ENCODE results near the gene EFNB1. TPM values are rescaled to one million over a fixed set of nuclear protein-coding genes. Genes with fewer than 3 reads are reported as not detected.

The EFNB1 gene
- total RNA-seq, 1 donor from 2014 or later, result 25.4 TPM

DNA sequence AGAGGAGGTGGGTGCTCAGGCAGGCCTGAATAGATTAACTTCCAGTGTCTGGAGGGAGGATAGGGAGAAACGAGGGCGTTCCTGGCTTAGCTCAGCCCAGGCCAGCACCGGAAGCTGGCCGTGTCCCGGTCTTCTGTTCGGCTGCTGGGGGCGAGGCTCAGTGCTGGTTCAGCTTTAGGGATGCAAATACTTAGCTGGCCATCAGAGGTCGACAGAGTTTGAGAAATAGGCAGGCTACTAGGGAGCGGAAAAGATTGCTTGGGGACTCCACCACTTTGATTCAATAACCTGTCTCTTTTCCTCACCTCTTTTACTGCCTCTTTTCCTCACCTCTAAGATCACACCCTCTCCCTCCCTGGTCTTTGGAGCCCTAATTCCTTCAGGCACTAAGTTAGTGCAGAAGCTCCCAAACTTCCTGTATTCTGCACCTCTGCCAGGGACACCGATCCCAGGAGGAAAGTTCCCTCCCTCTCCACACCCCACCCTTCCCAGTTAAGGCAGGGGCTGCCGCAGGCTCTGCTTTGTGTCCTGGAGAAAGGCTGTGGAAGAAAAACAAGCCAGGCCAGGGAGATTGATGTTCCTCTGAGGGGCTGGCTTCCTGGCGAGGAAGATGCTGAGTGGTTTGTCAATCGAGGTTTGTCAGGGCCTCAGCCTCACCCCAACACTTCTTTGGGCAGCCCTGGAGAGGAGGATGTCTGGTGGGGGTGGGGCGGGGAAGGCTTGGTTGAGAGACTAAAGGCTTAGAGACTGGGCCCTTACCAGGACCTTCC, 6.0 kb upstream of the EFNB1 start:
- Histone ChIP-seq H3K9ac (no peak overlapping the region), H3K79me2 (ENCODE audit: low read depth) (no peaks in the 10 kb centered on the region), H3K27me3 (peaks cover 21% of the 10 kb centered on the region), H3K36me3 (no peaks in the 10 kb centered on the region), H3K4me3 (no peak overlapping the region), H3K9me3 (ENCODE audit: low read depth) (no peaks in the 10 kb centered on the region), H4K20me1 (ENCODE audit: low read depth) (no peaks in the 10 kb centered on the region), H2AFZ (replicated peaks) (peak overlapping the region; percentile 61), H3K27ac (no peak overlapping the region), H3F3A (ENCODE audit: low read depth) (no peaks in the 10 kb centered on the region), H3K4me1 (no peaks in the 10 kb centered on the region), H3K4me2 (no peak overlapping the region)
- Mint-ChIP-seq H3K4me3 (no peak overlapping the region), H3K4me1 (peaks cover 7% of the 10 kb centered on the region), H3K27ac (peak overlapping the region; percentile 36), H3K9me3 (peaks cover 8% of the 10 kb centered on the region), H3K36me3 (no peaks in the 10 kb centered on the region), H3K27me3 (ENCODE audit: insufficient read depth, low read depth) (peaks cover 12% of the 10 kb centered on the region)
- TF ChIP-seq EZH2 (IDR thresholded peaks at IDR 0.05), result no peak
- no peak for TF ChIP-seq EZH2phosphoT487 (IDR thresholded peaks at IDR 0.05)
- TF ChIP-seq CTCF (IDR thresholded peaks at IDR 0.05), result peak; percentile 60
- peak; percentile 72 for DNase-seq (ENCODE audit: low spot score)

- no peaks in the 10 kb centered on the region for H3K9me3 ChIP-seq (ENCODE audit: low read depth)
- H3K27me3 Mint-ChIP-seq (ENCODE audit: insufficient read depth, low read depth), result peaks cover 14% of the 10 kb centered on the region
- H3K36me3 Mint-ChIP-seq, result no peaks in the 10 kb centered on the region
- H3K4me1 ChIP-seq, result no peaks in the 10 kb centered on the region
- H3F3A ChIP-seq (ENCODE audit: low read depth), result no peaks in the 10 kb centered on the region
- DNase-seq (ENCODE audit: low spot score), result no peak
- no peak overlapping the region for H3K27ac Mint-ChIP-seq
- no peak overlapping the region for H3K27ac ChIP-seq
- peaks cover 21% of the 10 kb centered on the region for H3K27me3 ChIP-seq
- H2AFZ ChIP-seq (replicated peaks), result no peak overlapping the region
- no peak overlapping the region for H3K4me3 Mint-ChIP-seq
- TF ChIP-seq EZH2 (IDR thresholded peaks at IDR 0.05), result no peak
- TF ChIP-seq EZH2phosphoT487 (IDR thresholded peaks at IDR 0.05), result no peak
- TF ChIP-seq CTCF (IDR thresholded peaks at IDR 0.05), result no peak
- H3K9ac ChIP-seq, result no peak overlapping the region
- no peaks in the 10 kb centered on the region for H3K36me3 ChIP-seq
- no peak overlapping the region for H3K4me2 ChIP-seq
- H4K20me1 ChIP-seq (ENCODE audit: low read depth), result no peaks in the 10 kb centered on the region
- H3K79me2 ChIP-seq (ENCODE audit: low read depth), result no peaks in the 10 kb centered on the region
- H3K4me1 Mint-ChIP-seq, result peaks cover 10% of the 10 kb centered on the region
- H3K4me3 ChIP-seq, result no peak overlapping the region
- peaks cover 12% of the 10 kb centered on the region for H3K9me3 Mint-ChIP-seq
These were observed 5.2 kb upstream of the EFNB1 start for GRCh38 chrX:68823413-68824151.

- H2AFZ ChIP-seq (replicated peaks), result no peak overlapping the region
- DNase-seq (ENCODE audit: low spot score), result no peak
- no peak overlapping the region for H3K4me2 ChIP-seq
- H3K9ac ChIP-seq, result no peak overlapping the region
- peaks cover 2% of the 10 kb centered on the region for H3K79me2 ChIP-seq (ENCODE audit: low read depth)
- Mint-ChIP-seq H3K36me3 (no peaks in the 10 kb centered on the region), H3K27ac (no peak overlapping the region), H3K4me1 (peaks cover 11% of the 10 kb centered on the region), H3K4me3 (no peak overlapping the region), H3K27me3 (ENCODE audit: insufficient read depth, low read depth) (peaks cover 17% of the 10 kb centered on the region), H3K9me3 (peaks cover 14% of the 10 kb centered on the region)
- peaks cover 2% of the 10 kb centered on the region for H4K20me1 ChIP-seq (ENCODE audit: low read depth)
- H3K9me3 ChIP-seq (ENCODE audit: low read depth), result no peaks in the 10 kb centered on the region
- H3K4me3 ChIP-seq, result no peak overlapping the region
- H3K36me3 ChIP-seq, result no peaks in the 10 kb centered on the region
- no peak overlapping the region for H3K27ac ChIP-seq
- TF ChIP-seq EZH2 (IDR thresholded peaks at IDR 0.05) (no peak), EZH2phosphoT487 (IDR thresholded peaks at IDR 0.05) (no peak), CTCF (IDR thresholded peaks at IDR 0.05) (no peak)
- H3K27me3 ChIP-seq, result peaks cover 21% of the 10 kb centered on the region
- no peaks in the 10 kb centered on the region for H3F3A ChIP-seq (ENCODE audit: low read depth)
- no peaks in the 10 kb centered on the region for H3K4me1 ChIP-seq
These were observed 4.7 kb upstream of the EFNB1 start for GRCh38 chrX:68824152-68824433.

Measured in neural progenitor cell (in vitro differentiated cells).